DMS114 treated with DMSO at 0.1 percent for 48 hours (cell line): Measurements from ENCODE around the gene C4orf54.

Experiments
- DNase-seq: peaks from one replicate; lab custom pipeline; 2025; ENCODE audit not compliant: unreplicated experiment; lab: John Stamatoyannopoulos, UW

Gene C4orf54

DNA sequence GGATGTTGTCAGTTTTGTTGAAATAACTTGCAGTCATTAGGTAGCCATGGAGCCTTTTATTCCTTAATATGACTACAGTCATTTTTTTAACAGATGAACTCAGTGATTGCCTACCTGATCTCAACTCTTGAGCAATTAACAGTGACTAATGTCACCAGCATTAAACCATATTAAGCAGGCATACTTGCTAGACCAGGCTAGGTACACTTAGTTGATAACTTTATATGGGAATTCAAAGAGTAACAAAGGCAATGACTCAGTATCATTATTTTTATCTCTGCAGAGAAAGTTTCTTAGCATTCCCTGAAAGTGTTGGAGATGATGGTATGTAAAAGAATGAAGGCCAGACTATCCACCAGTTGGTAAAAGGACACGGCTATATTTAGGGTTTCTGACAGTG lies at the start of gene C4orf54:
Gene C4orf54, minus strand, starts transcription at position 31 of the 400 bp plus-strand sequence. CDS start 3,180 bp downstream, outside the sequence.
- DNase-seq, result no peak

DNA sequence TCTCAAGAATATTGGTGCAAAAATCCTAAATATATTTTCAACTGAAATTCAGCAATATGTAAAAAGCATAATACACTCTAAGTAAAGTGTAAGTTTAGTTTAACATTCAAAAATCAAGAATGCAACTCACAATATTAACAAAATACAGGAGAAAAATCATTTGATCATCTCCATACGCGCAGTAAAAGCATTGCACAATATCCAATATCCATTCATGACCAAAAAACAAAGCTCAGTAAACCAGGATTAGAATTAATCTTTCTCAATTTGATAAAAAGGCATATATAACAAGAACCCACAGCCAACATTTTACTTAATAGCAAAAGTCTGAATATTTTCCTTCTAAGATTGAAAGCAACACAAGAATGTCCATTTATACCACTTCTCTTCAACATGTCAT lies 48.3 kb upstream of the C4orf54 start:
- DNase-seq, result no peak

DNA sequence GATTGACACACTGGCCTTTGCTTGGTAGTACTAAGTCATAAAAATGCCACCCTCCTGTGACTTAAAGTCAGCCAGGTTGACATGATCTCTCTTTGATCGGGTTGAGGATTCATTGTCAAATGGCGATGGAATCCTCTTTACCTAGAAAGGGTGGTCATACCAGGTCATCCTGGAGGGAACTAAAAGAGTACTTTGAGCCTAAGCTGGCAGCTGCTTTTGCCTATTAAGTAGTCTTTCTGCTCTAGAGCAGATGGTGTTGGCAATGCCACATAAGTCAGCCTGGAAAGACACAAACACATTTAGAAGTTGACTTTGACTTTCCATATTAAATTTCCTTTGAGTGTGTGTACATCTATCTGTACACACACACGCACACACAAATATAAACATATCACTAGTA lies 39.2 kb upstream of the C4orf54 start:
- no peak for DNase-seq

DNA sequence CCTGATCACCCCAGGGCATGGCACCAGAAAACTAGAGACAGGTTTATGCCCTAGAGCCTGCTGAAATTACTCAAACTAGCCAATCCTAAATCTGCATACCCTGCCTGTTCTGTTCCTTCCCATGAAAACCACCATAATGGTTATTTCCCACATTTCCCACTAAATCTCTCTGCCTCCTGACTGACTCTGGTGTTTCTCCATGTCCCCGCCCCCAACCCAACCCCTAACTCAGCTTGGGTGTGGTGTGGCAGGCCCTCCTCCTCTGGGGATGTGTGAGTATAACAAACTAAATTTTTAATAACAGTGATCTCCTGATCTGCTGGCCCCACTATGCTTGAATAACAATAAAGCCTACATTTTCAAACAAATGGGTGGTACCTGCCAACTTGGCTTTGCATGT lies 35.5 kb upstream of the C4orf54 start:
- DNase-seq, result no peak

DNA sequence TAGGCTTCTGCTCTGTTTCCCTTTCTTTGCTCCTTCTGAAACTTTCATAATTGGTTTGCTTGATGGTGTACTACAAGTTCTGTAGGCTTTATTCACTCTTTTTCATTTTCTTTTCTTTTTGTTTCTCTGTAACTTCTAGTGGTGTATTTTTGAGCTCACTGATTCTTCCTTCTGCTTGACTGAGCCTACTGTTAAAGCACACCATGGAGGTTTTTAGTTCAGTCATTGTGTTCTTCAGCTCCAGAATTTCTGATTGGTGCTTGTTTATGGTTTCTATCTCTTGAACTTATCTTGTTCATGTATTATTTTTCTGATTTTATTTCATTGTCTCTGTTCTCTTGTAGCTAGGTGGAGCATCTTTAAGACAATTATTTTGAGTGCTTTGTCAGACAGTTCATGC lies 33.4 kb upstream of the C4orf54 start:
- no peak for DNase-seq

DNA sequence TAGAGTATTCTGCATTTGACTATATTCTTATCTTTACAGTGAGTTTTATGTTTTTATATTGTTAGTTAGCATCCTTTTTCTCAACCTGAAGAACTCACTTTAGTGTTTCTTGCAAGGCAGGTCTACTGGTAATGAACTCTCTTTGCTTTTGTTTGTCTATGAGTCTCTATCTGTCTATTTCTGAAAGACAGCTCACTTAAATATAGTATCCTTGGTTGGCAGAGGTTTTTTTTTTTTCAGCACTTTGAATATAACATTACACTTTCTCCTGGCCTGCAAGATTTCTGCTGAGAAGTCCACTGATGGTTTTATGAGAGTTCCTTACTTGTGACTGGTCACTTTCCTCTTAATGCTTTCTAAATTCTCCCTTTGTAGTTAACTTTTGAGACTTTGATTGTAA lies 32.8 kb upstream of the C4orf54 start:
- DNase-seq, result no peak

DNA sequence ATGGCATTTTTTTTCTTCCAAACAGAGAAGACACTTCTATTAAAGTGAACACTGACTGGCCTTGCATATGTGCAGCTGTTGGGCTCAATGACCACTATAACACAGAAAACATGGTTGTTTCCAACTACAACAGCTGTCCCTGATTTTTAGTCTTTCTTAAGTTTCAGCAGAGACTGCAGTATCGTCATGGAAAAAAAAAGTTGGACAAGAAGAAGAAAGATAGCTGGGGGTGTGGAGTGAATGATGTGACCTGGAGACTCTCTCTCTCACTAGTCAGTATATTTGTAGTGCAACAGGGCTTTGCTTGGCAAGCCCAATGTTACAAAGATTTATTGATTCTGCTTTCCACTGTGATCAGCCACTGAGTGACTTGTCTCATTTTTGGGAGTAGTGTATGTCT lies 29.5 kb upstream of the C4orf54 start:
- DNase-seq, result no peak

DNA sequence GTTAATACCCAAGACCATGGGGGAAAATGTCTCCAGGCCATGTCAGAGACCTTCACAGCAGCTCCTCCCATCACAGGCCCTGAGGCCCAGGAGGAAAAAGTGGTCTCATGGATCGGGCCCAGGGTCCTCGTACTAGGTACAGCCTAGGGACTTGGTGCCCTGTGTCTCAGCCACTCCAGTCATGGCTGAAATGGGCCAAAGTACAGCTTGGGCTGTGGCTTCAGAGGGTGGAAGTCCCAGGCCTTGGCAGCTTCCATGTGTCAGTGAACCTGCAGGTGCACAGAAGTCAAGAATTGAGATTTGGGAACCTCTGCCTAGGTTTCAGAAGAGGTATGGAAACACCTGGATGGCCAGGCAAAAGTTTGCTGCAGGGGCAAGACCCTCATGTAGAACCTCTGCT lies 27.6 kb upstream of the C4orf54 start:
- DNase-seq, result no peak

DNA sequence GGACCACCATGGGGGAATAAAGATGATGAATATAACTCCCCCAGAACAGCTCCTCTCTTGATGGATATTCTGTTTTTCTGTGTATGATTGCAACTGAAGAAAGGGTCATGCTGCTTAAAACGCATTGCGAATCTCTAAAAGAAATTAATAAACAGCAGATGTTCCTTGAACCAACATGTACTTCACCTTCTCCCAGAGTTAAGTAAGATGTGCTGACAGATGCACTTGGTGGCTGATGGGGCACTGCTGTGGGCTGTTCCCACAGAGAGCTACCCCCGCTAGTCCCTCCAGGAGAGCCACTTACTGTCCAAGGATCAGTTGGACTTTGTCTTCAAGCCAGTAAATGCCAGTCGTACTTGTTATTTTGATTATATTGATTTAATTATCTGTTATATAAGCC lies 26.3 kb upstream of the C4orf54 start:
- no peak for DNase-seq

DNA sequence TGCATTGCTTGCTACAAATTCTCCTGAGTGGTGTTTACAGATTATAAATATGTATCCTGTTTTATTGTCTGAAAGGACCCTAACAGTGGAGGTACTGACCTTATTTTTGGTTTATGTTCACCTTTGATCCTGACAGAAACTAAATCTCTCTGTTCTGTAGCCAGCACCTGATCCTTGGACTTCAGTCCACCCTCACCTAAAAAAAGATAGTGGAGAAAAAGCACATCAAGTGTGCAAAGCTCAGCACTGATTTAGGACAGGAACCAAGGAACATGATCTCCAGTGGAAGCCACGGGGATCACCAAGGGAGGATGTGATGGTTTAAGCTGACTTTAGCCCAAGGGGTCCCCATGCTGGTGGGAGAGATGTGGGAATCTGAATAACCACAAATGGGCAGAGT lies 22.3 kb upstream of the C4orf54 start:
- DNase-seq, result no peak

DNA sequence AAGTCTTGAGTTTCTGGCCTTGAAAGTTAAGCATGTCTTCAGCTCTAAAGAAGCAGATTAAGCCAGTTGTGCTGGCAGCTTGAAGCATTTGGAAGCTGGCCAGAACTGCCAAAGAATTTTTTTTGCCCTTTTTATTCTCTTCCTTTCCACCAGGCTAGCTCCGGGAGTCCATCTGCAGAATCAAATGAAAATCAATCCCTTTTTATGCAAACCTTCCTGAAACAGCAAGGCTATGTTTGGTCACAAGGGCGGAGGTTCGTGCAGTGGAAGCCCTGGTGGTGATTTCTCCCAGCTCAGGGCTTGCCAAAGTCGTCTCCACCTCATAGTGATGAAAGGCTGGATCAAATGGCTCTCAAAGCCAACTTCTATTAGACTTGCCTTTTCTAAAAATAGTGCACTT lies 21.6 kb upstream of the C4orf54 start:
- no peak for DNase-seq

DNA sequence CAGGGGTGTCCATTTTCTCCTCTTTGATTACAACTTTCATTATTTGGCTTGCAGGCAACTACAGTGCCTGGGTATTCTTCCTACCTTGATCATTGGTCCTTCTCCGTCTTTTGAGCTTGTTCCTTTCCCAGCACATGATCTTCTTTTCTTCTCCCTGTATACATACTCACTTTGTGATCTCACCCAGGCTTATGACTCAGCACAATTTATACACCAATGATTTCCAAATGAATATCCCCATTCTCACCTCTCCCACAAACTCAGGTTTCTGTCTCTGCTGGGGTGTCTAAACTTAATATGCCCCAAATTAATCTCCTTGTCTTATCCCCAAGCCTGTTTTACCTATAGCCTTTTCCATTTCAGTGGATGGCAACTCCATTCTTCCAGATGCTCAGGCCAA lies 19.5 kb upstream of the C4orf54 start:
- no peak for DNase-seq

DNA sequence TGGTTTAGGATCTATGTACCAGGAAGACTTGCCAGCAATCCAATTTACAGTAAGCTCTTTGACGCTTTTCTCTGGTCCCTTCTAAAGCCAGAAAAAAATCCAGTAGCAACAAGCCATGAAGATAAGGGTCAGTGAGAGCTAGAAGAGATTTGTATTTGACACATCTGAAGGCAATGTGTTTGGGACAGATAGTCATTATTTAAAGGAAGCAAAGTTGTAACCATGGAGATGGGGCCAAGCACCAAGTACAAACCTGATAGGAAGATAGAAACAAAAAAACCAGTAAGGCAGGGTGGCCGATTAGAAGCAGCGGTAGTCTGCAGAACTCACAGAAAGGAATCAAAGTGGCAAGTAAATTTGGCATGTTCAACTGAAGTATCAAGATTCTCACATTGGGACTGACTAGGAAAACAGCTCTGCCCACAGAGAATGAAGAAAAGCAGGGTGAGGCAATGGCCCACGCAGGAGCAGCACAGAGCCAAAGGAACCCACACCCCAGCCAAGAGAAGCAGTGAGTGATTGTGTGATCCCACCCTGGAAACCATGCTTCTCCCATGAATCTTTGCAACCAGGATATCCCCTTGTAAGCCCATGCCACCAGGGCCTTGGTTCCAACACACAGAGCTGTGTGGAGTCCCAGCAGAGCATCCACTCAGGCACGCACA lies 12.9 kb upstream of the C4orf54 start:
- DNase-seq, result no peak

DNA sequence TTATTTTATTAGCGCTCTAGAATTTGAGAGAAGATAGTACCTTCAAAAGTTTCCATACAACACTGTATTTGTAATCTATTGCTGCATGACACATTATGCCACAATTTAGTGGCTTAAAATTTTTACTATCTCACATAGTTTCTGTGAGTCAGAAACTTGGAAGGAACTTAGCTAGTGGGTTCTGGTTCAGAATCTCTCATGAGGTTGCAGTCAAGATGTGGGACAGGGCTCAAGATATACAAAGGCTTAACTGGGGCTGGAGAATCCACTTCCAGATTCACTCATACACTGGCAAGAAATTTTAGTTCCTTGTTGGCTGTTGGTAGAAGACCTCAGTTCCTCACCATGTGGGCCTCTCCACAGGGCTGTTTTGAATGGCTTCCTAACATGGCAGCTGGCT lies 11.5 kb upstream of the C4orf54 start:
- no peak for DNase-seq

DNA sequence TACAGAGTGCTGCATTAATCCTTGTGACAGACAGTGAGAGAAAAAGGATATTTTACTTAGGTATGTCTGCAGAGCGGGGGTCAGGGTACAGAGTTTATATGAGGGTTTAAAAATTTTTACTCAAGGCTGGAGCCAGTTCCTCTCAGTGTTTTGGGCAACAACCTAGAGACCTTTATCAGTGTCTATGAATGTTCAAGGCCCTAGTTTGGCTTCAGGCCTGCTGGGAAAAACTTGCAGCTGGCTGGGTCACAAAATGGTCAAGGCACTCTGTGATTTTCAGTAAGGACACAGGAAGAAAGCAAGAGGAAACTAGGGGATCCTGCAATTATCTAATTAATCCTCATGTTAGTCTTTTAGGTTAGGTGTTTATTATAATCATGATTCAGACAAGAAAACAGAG lies 10.8 kb upstream of the C4orf54 start:
- no peak for DNase-seq

DNA sequence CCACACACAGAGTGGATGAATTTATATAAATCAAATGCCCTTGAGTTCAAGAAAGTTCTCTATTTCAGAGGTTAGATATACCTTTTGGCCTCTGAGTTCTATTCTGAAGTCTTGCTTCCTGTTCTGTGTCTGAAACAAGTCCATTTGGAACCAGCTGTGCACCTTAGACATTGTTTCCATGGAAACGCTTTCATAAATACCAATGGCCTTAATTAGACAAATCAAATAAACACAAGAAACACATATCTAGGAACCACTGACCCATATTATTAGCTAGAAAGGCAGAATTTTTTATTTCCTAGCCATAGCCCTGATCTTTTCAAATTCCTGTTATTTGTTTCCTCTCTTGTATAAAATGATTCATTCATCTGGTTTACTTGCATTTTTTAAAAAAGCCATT lies 8.4 kb upstream of the C4orf54 start:
- DNase-seq, result no peak

DNA sequence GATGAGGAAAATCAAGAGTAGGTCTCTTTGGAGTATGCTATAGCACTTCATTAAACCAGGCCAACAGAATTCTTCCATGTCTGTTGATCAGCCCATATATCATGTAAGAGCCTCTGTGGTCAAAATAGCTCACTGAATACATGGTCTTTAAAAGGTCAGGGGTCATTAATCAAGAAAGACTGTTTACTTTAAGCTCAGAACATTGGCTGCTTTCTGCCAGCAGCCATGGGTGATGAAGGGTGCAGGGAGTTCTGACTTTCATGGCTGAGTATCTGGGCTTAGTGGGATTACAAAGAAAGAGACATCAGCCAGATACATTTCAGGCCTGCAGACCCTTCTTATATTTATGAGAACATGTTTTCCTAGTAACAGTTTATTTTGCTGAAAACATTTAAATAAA lies 7.1 kb upstream of the C4orf54 start:
- DNase-seq, result no peak

DNA sequence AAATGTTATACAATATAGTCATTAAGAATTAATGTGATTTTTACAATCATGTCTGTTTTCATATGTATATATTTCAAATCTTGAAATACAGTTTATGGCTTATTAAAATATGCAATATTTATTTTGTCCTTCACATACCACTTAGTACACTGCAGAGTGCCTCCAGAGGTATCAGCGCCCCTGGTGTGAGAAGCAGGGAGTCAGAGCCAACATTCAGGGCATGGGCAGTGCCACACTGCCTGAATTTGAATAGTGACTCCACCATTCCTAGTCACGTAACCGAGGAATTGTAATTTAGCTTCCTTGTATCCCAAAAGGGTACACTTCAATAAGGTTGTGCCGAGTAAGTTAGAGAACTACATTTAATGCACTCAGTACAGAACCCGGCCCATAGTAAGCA lies 4.3 kb upstream of the C4orf54 start:
- no peak for DNase-seq

DNA sequence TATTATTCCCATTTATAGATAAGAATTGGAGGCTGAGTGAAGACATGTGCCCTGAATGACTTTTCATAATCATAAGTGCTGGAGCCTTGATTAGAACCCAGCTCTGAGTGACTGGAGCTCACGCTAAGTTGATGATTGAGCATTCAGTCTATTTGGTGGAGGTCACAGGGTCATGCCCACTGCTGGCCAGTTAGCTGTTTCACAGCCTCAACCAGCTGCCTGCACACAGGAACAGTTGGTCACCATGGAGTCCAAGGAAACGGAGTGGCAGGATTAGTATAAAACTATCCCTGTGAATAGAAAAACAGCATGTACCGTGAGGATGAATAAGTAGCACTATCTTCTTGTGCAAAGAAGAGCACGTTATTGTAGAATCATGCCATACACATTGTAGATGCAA lies 1.0 kb upstream of the C4orf54 start:
- no peak for DNase-seq

DNA sequence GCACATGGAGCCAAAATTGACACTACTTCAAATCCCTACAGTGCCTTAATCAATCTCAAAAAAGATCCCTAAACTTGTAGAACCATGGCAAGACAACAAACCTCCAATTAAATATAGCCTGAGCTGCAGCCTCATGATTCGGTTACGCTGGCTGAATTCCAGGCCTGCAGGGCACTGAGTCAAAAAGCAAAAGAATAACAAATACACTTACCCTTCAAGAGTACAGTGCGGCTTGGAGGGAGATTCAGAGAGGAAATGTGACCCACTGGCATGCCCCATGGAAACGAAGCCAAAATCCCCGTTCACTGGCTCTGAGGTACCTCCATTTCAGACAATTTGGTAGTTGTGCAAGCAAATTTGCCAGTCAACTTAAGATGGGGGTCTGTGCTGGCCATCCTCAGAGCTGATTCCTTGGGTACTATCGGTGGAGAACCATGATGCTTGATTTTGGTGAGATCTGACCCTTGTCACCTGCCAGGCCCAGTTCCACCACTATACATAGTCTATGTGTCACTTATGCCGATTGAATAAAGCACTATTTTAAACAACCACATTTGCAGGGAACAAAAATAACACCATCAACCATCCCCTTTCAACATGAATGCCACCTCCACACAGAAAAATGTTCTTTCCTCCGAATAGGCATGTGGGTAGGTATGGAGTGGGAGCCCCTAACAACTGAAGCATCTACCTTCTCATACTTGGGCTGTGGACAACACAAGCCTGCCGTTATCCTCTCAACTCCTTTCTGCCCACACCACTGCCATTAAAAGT lies 2.1 kb downstream of the C4orf54 start:
- no peak for DNase-seq

DNA sequence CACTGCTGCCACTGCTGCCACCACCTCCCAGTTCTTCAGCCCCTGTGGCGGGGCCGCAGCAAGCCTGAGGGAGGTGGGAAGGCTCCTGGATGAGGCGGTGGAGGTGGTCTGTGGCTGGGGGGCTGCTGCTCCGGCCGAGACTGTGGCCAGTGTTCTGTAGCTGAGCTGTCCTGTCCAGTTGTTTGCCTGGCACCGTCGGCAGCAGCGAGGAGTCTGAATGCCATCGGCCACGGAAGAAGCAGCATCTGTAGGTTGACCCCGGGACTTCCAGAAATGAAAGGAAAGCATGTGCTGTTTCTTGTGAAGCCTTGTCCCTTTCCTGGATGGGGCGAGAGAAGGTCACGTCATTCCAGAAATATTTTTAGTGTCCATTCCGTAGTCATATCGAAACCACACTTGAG lies 3.3 kb downstream of the C4orf54 start:
- DNase-seq, result no peak

DNA sequence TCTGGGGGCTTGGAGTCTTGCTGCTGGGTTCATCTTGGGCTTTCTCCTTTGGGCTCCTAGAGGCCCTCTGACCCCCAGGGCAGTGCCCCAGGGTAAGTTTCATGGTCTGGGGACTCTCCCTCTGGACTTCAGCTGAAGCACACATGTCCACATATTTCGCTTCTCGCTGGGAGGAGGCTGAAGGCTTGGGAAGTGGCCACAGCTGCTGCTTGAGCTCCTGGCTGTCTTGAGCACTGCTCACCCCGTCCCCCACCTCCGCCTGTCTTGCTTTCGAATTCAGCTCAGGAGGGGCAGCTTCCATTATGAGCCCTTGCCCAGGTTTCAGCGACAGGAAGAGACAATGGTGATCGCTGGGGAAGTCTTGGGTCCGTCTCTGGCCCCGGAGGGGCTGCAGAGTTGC lies 3.7 kb downstream of the C4orf54 start:
- no peak for DNase-seq
